ENCODE data around the gene PTPRC.

Gene PTPRC

DNA sequence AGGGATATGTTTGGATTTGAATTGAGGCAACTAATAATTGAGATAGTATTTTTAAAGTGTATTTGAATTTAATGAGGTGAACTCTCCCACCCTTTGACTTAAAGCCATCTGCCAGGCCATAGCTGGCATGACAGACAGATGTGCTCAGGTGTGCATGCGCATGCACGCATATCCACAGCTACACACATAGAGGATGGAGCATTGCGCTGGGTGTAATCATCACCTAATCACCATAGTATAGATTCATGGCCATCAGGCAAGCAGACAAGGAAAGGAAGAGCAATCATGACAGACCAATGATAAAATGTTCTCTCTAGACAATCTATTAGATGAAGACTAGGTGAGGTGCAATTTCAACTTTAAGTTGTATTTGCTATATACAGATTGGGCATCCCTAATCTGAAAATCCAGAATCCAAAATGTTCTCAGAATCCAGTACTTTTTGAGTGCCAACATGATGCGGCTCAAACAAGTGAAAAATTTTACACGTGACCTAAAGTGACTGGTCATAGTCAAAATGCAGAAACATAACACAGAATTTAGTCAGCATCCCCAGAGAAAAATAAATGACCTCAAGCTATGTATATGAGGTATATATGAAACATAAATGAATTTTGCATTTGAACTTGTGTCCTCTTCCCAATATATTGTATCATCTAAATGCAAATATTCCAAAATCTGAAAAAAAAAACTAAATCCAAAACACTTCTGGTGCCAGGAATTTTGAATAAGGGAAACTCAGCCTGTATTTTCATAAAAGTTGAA, 70.1 kb downstream of the PTPRC start:
- H3K27ac ChIP-seq, result no peak overlapping the region

DNA sequence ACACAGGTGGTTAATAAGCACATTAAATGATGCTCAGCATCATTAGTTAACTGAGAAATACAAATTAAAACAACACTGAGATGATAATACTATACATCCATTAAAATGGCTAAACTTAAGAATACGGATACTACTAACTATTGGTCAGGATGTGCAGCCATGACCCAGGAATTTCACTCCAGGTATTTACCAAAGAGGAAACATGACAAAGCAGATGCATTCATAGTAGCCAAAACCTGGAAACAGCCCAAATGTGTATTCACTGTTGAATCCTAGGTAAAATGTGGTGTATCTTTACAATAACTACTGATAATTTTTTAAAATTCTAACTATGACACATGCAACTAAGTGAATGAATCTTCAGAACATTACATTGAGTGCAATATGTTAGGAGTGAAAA, 73.0 kb downstream of the PTPRC start:
- TF ChIP-seq, protein P1, sequence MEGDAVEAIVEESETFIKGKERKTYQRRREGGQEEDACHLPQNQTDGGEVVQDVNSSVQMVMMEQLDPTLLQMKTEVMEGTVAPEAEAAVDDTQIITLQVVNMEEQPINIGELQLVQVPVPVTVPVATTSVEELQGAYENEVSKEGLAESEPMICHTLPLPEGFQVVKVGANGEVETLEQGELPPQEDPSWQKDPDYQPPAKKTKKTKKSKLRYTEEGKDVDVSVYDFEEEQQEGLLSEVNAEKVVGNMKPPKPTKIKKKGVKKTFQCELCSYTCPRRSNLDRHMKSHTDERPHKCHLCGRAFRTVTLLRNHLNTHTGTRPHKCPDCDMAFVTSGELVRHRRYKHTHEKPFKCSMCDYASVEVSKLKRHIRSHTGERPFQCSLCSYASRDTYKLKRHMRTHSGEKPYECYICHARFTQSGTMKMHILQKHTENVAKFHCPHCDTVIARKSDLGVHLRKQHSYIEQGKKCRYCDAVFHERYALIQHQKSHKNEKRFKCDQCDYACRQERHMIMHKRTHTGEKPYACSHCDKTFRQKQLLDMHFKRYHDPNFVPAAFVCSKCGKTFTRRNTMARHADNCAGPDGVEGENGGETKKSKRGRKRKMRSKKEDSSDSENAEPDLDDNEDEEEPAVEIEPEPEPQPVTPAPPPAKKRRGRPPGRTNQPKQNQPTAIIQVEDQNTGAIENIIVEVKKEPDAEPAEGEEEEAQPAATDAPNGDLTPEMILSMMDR (conservative IDR thresholded peaks at IDR 0.05), result no peak
- no peak overlapping the region for H3K27ac ChIP-seq

More for the DNA sequence above, 70.1 kb downstream of the PTPRC start:
- TF ChIP-seq, protein P1 (conservative IDR thresholded peaks at IDR 0.05), result no peak

DNA sequence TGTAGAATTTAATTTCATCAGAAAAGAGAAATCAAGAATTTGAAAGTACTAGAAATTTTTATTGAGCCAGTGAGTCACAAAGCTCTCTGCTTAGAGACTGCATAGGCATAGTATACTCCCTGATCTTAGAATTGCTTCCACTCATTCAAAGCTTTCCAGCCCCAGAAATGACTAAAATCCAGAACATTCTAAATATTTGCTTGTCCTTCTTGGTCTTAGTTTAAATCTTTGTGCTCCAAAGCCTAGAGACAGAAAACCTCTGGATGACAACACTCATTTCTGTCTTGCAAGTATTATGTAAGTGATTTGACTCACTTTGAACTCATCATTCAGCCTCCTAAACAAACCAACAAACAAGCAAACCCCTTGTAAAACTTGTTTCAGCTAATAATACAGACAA, 74.2 kb downstream of the PTPRC start:
- TF ChIP-seq, protein P1 (conservative IDR thresholded peaks at IDR 0.05), result no peak
- H3K27ac ChIP-seq, result no peak overlapping the region

DNA sequence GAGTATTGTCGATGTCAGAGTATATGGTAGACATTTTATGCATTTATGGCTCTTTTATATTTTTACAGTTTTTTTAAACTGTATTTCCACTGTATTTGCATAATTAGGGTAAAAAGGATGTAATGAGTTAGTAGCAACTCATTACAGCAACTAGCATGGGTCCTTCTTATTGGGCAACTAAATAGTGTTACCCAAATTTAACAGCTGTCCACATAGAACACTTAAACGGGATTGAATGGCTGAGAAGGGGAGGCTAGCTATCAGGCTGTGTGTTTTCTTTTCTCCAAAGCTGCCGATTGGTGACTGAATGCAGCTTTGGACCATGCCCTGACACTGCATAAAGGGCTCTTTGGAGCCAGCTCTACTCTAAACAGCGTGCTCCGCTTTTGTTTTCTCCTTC, 75.4 kb downstream of the PTPRC start:
- no peak overlapping the region for H3K27ac ChIP-seq
- TF ChIP-seq, protein P1 (conservative IDR thresholded peaks at IDR 0.05), result no peak

DNA sequence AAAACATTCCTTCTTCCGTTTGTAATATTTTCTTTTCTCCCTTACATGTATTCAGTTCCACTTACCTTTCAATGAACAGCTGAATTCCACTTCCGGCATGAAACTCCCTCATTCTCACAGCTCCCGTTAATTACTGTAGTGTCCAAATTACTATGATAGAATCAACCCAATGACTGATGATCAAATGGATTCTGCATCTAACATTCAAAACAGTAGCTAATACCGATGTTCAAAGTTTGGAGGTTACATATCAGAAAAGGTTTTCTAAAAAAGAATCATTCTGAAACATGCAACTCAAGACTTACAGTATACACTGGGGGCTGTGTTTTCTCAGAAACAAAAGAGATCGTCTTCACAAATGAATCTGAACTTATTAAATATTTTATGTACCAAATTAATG, 77.2 kb downstream of the PTPRC start:
- TF ChIP-seq, protein P1 (conservative IDR thresholded peaks at IDR 0.05), result no peak
- H3K27ac ChIP-seq, result no peak overlapping the region

DNA sequence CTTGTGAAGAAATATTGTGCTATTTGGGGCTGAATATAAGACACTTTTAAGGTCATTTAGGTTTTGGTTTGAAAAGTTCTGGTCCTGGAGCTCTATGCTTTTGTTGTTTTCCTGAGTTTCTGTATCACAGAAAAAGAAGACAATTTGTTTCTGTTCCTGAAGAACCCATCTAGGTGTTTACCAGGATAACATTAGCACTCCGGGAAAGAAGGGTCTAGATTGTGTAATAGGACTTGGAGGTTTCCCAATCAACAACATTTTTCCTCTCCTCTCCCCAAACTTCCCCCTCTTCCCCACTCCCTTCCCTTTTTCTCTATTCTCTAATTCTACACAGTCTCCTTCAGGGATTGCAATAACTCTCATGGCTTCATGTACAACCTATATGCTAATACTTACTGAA, 78.7 kb downstream of the PTPRC start:
- H3K27ac ChIP-seq, result no peak overlapping the region
- TF ChIP-seq, protein P1 (conservative IDR thresholded peaks at IDR 0.05), result no peak

DNA sequence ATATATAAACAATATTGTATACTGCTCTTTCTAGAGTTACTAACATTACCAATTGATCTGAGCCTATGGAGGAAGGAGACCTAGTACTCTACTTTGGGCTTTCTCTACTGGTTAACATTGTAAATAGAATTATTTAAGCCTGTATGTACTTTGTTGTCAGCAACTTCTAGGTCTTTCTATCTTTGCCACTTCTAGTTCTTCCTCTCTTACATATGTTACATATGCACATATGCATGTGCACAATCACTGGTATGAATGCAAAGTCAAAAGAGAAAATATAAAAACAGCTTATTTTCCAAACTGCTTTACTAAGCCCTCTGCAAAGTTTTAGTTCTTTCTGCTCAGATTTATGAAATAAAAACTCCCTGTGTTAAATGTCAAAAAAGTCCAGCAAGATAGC, 84.3 kb downstream of the PTPRC start:
- TF ChIP-seq, protein P1 (conservative IDR thresholded peaks at IDR 0.05), result no peak
- no peak overlapping the region for H3K27ac ChIP-seq

All from VCaP (cell line).